ENCODE measurements around the gene CNTFR. TPM values are rescaled to one million over a fixed set of nuclear protein-coding genes. Genes with fewer than 3 reads are reported as not detected.

CNTFR gene
- polyA plus RNA-seq, 1 donor (not counting 4 experiments of a cell fraction or from before 2014, with no cell fraction given) = 0.42 TPM

GRCh38 chr9:34552606-34552981 is 36.9 kb downstream of the CNTFR start:
- Histone ChIP-seq H4K20me1 (ENCODE audit: control insufficient read depth, extremely low read depth, insufficient read depth, low read length) (peaks cover under 1% of the 10 kb centered on the region), H3K9me3 (ENCODE audit: control insufficient read depth, low read depth, low read length) (no peaks in the 10 kb centered on the region), H3K4me1 (ENCODE audit: control insufficient read depth, extremely low read depth, insufficient read depth, low read length) (no peaks in the 10 kb centered on the region), H3K4me3 (ENCODE audit: control insufficient read depth in 2 of 3, extremely low read depth in 1 of 3, insufficient read depth in 2 of 3, low read depth in 1 of 3, low read length in 3 of 3) (no peak overlapping the region), H3K9me1 (ENCODE audit: control insufficient read depth, extremely low read depth, insufficient read depth, low read length) (no peaks in the 10 kb centered on the region), H3K4me2 (ENCODE audit: control insufficient read depth, extremely low read depth, insufficient read depth, low read depth, low read length) (no peak overlapping the region), H3K27me3 (ENCODE audit: control insufficient read depth, extremely low read depth, insufficient read depth, low read length) (peaks cover 39% of the 10 kb centered on the region), H3K36me3 (ENCODE audit: control insufficient read depth in 2 of 2, extremely low read depth in 1 of 2, insufficient read depth in 2 of 2, low read length in 2 of 2) (no peaks in the 10 kb centered on the region), H3K27ac (ENCODE audit: control insufficient read depth, insufficient read depth, low read length) (no peak overlapping the region), H3K9ac (ENCODE audit: control insufficient read depth, extremely low read depth, insufficient read depth, low read length) (no peak overlapping the region), H2AFZ (ENCODE audit: control insufficient read depth, low read length) (no peak overlapping the region), H3K79me2 (ENCODE audit: control insufficient read depth, insufficient read depth, low read length) (no peaks in the 10 kb centered on the region)
- DNase-seq (ENCODE audit: low read depth, low spot score) (no peak), FAIRE-seq (no peak)
- TF ChIP-seq CTCF (optimal IDR thresholded peaks at IDR 0.05 in 1 of 3, IDR thresholded peaks at IDR 0.05 in 1 of 3, conservative IDR thresholded peaks at IDR 0.05 in 1 of 3; ENCODE audit: extremely low read depth in 1 of 3, insufficient read depth in 2 of 3, low read length in 3 of 3) = no peak
- no peak for TF ChIP-seq EZH2 (IDR thresholded peaks at IDR 0.05; ENCODE audit: low read length)
- dilution Hi-C loops (cut with MboI; ENCODE audit: extremely low pct_ligation_motif_present, low sequenced_read_pairs) = no loop called here

DNA sequence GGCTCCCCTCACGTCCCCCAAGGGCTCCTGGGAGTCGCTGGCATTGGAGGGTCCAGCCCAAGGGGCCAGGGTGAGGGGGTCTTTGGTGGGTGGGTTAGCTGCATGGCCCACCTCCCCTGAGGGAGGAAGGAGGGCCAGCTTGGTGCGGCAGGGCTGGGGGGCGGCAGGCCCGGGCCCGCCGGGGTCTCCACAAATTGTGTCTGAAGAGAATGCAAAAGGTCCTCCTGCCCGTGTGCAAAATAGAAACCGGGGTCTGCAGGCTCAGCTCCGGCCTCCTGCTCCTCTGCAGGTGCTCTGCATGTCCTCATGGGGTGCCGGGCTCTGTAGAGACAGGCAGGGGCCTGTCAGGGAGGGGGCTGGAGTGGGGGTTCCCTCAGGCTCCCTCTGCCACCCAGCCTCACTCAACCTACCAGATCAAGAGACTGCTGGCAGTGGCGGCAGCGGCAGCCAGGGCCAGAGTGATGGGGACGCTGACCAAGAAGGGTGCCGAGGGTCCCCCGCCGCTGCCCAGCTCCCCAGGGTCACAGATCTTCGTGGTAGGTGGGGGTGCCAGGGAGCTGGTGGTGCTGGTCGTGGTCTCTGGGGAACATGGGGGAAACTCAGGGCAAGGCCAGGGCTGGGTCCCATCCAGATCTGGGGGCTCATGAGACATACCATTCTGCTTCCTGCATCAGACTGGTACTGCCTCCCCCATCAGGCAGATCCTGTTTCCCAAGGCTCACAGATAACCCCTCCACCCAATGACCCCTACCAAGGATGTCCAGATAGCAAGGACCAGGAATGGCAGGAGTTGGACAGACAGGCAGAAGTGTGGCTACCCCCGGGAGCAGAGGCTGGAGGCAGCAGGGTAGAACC is 37.5 kb downstream of the CNTFR start:
- H3K4me1 ChIP-seq (ENCODE audit: control insufficient read depth, extremely low read depth, insufficient read depth, low read length) = no peaks in the 10 kb centered on the region
- no peaks in the 10 kb centered on the region for H3K9me3 ChIP-seq (ENCODE audit: control insufficient read depth, low read depth, low read length)
- no peak overlapping the region for H2AFZ ChIP-seq (ENCODE audit: control insufficient read depth, low read length)
- no peak overlapping the region for H3K9ac ChIP-seq (ENCODE audit: control insufficient read depth, extremely low read depth, insufficient read depth, low read length)
- H3K9me1 ChIP-seq (ENCODE audit: control insufficient read depth, extremely low read depth, insufficient read depth, low read length) = no peaks in the 10 kb centered on the region
- no peak for DNase-seq (ENCODE audit: low read depth, low spot score)
- dilution Hi-C loops (cut with MboI; ENCODE audit: extremely low pct_ligation_motif_present, low sequenced_read_pairs) = no loop called here
- H3K79me2 ChIP-seq (ENCODE audit: control insufficient read depth, insufficient read depth, low read length) = no peaks in the 10 kb centered on the region
- no peak overlapping the region for H3K4me2 ChIP-seq (ENCODE audit: control insufficient read depth, extremely low read depth, insufficient read depth, low read depth, low read length)
- H4K20me1 ChIP-seq (ENCODE audit: control insufficient read depth, extremely low read depth, insufficient read depth, low read length) = peaks cover 6% of the 10 kb centered on the region
- no peaks in the 10 kb centered on the region for H3K36me3 ChIP-seq (ENCODE audit: control insufficient read depth in 2 of 2, extremely low read depth in 1 of 2, insufficient read depth in 2 of 2, low read length in 2 of 2)
- FAIRE-seq = no peak
- H3K27me3 ChIP-seq (ENCODE audit: control insufficient read depth, extremely low read depth, insufficient read depth, low read length) = peaks cover 35% of the 10 kb centered on the region
- TF ChIP-seq CTCF (optimal IDR thresholded peaks at IDR 0.05 in 1 of 3, IDR thresholded peaks at IDR 0.05 in 1 of 3, conservative IDR thresholded peaks at IDR 0.05 in 1 of 3; ENCODE audit: extremely low read depth in 1 of 3, insufficient read depth in 2 of 3, low read length in 3 of 3) = no peak
- no peak overlapping the region for H3K4me3 ChIP-seq (ENCODE audit: control insufficient read depth in 2 of 3, extremely low read depth in 1 of 3, insufficient read depth in 2 of 3, low read depth in 1 of 3, low read length in 3 of 3)
- H3K27ac ChIP-seq (ENCODE audit: control insufficient read depth, insufficient read depth, low read length) = no peak overlapping the region
